ENCODE data around the gene C9orf153. TPM values are rescaled to one million over a fixed set of nuclear protein-coding genes. Genes with fewer than 3 reads are reported as not detected.

C9orf153 gene
- total and polyA plus RNA-seq, 2 of the 13 experiments (the other 11 are each of a cell fraction or from before 2014, with no cell fraction given): 0.17 to 0.44 TPM

GRCh38 chr9:86202338-86202882 is 57.0 kb downstream of the C9orf153 start (continued):
- TF ChIP-seq RERE (CRISPR knock-in tag; IDR thresholded peaks at IDR 0.05; ENCODE audit: low read depth) (no peak), NFE2L1 (CRISPR knock-in tag; IDR thresholded peaks at IDR 0.05; ENCODE audit: borderline replicate concordance) (no peak), MAFK (conservative IDR thresholded peaks at IDR 0.05 in 1 of 2, IDR thresholded peaks at IDR 0.05 in 1 of 2; ENCODE audit: low read length in 2 of 2) (no peak), FOXC1 (CRISPR knock-in tag; IDR thresholded peaks at IDR 0.05; ENCODE audit: borderline replicate concordance) (no peak), ZSCAN22 (CRISPR knock-in tag; IDR thresholded peaks at IDR 0.05) (no peak), KDM6A (CRISPR knock-in tag; IDR thresholded peaks at IDR 0.05; ENCODE audit: low read depth) (no peak), SP140L (CRISPR knock-in tag; IDR thresholded peaks at IDR 0.05; ENCODE audit: borderline replicate concordance) (no peak), THRA (CRISPR knock-in tag; IDR thresholded peaks at IDR 0.05; ENCODE audit: borderline replicate concordance) (no peak)
